ENCODE data around the gene LY9.

DNA sequence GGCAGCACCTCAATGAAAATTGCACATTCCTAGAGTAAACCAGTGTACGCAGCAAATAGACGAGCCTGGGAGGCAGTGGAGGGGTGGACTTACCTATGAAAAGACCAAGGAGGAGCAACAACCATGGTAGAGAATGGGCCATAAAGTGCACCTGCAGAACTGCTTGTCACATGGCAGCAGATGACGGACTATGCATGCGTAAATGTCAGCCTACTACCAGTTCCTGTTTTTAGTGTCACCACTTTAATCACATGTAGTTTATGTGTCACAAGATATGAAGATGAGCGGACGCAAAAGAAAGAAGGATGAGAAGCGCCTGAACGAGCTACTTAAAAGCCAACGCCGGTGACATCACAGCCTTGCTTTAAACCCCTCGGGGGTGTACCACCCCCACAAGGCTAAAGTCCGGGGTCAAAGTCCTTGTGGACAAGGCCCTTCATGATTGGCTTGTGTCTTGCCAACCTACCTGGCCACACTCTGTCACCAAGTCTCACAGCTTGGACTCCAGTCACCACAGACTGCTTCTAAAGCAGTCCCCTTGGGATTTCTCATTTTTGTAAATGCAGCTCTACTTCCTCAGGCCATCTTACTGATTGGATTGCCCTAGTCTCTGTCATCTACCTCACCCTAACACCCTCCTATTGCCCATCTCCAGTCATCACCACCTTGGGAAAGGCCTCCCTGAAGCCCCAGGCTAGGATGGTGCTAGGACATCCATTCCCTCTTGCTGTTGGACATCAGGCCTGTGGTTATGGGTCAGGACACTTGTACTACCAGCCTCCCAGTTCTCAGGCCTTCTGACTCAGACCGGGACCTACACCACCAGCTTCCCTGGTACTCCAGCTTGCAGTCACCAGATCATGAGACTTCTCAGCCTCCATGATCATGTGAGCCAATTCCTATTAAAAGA lies 6.0 kb upstream of the LY9 start:
- TF ChIP-seq, protein P1, sequence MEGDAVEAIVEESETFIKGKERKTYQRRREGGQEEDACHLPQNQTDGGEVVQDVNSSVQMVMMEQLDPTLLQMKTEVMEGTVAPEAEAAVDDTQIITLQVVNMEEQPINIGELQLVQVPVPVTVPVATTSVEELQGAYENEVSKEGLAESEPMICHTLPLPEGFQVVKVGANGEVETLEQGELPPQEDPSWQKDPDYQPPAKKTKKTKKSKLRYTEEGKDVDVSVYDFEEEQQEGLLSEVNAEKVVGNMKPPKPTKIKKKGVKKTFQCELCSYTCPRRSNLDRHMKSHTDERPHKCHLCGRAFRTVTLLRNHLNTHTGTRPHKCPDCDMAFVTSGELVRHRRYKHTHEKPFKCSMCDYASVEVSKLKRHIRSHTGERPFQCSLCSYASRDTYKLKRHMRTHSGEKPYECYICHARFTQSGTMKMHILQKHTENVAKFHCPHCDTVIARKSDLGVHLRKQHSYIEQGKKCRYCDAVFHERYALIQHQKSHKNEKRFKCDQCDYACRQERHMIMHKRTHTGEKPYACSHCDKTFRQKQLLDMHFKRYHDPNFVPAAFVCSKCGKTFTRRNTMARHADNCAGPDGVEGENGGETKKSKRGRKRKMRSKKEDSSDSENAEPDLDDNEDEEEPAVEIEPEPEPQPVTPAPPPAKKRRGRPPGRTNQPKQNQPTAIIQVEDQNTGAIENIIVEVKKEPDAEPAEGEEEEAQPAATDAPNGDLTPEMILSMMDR (IDR thresholded peaks at IDR 0.05) = no peak
- TF ChIP-seq POLR2A (IDR thresholded peaks at IDR 0.05) = no peak

Measured in thyroid gland (tissue), 4 donors.